Measurements from ENCODE around the gene UGT1A4.

The UGT1A4 gene

GRCh38 chr2:233807966-233808935 is 89.7 kb downstream of the UGT1A4 start:
- no peak for DNase-seq (ENCODE audit: low read depth in 1 of 2, low spot score in 1 of 2)

GRCh38 chr2:233810385-233810784 is 91.8 kb downstream of the UGT1A4 start:
- no peak for DNase-seq (ENCODE audit: low read depth in 1 of 2, low spot score in 1 of 2)

GRCh38 chr2:233811087-233811486 is 92.6 kb downstream of the UGT1A4 start:
- DNase-seq (ENCODE audit: low read depth in 1 of 2, low spot score in 1 of 2), result no peak

GRCh38 chr2:233811732-233812131 is 93.2 kb downstream of the UGT1A4 start:
- no peak for DNase-seq (ENCODE audit: low read depth in 1 of 2, low spot score in 1 of 2)

- no peak for DNase-seq (ENCODE audit: low read depth in 1 of 2, low spot score in 1 of 2)
Observed at GRCh38 chr2:233813236-233814055, 94.9 kb downstream of the UGT1A4 start.

DNA sequence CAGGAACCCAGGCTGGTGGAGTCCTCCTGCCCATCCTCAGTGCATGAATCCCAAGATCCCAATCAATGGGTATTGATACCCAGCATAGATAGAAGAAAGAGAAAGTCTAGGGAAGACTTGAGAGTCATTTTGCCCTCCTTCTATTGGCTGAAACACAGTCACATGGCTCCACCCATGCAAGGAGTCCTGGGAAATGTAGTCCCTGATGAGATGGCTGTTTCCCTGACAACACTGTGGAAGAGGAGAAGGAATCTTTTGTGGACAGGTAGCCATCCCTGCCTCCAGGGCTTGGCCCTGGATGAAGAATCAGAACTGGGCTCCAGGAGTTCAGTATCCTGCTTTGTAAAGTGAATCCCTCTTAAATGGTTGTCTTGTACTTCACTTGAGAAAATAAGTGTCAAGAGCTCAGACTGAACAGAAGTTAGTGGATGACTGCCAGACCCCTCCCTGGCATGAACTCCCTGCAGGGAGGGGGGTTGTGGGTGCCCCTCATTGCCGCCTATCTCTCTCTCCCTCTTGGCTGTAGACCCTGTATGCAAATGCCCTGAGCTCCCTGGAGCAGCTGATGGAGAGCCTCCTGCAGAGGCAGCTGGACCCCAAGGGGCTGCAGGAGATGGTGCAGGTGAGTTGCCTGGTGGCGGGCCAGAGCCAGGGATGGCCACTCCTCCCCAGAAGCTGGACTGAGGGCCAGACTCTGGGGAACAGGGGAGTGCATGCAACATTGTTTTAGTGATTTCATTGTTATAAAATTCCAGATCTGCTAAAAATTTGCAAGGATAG is 95.7 kb downstream of the UGT1A4 start:
- DNase-seq (ENCODE audit: low read depth in 1 of 2, low spot score in 1 of 2), result no peak

GRCh38 chr2:233815861-233816260 is 97.3 kb downstream of the UGT1A4 start:
- DNase-seq (ENCODE audit: low read depth in 1 of 2, low spot score in 1 of 2), result no peak

DNA sequence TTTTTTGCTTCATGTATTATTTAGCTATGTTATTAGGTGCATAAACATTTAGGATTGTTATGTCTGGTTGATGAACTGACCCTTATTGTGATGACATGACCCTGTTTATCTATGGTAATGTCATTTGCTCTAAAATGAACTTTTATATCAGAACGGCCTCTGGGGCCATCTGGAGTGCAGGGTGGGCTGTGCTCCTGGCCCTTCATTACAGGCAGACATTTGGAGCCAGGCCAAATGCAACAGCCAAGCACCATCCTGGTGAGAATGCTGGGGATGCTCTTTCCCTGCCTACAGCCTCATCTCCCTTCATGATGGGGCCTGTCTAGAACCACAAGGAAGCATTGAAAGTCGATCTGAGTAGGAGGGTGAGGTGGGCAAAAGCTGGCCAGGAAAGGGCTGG is 97.8 kb downstream of the UGT1A4 start:
- DNase-seq (ENCODE audit: low read depth in 1 of 2, low spot score in 1 of 2), result no peak

DNA sequence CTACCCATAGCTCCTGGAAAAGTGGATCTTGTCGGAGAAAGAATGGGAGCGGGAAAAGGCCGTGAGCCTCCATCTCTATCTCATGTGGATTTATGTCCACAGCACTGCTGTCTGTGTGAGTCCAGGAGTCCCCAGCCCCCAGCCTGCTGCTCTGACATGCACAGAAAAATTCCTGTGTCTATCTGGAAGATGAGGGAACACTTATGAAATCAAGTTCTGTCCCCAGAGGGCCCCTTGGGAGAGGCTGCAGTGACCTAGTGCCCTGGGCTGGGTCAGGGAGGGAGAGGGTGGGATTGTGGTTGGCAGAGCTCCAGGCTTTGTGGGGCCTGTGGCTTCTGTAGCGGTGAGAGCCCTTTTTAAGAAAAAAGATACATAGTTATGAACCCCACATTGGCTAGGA is 98.2 kb downstream of the UGT1A4 start:
- DNase-seq (ENCODE audit: low read depth in 1 of 2, low spot score in 1 of 2), result no peak

GRCh38 chr2:233817361-233817911 is 98.9 kb downstream of the UGT1A4 start:
- no peak for DNase-seq (ENCODE audit: low read depth in 1 of 2, low spot score in 1 of 2)

GRCh38 chr2:233817995-233818638 is 99.6 kb downstream of the UGT1A4 start:
- no peak for DNase-seq (ENCODE audit: low read depth in 1 of 2, low spot score in 1 of 2)

- no peak for DNase-seq (ENCODE audit: low read depth in 1 of 2, low spot score in 1 of 2)
Observed at GRCh38 chr2:233818639-233819621, 100.4 kb downstream of the UGT1A4 start.

- DNase-seq (ENCODE audit: low read depth in 1 of 2, low spot score in 1 of 2), result no peak
Observed at GRCh38 chr2:233819884-233820773, 101.6 kb downstream of the UGT1A4 start.

DNA sequence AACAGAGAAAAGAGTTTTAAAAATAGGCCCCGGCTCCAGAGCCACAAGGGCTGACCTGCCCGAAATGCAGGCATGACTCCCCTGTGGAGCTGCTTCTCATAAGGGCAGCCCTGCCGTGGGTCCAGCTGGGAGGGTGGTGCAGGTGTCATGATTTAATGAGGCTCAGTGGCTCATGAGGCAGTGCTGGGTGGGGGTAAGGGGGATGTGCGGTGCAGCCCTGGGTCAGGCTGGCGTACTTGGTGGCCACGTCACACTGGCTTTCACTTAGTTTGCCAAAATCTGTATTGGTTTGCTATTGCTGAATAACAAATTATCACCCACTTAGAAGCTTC is 102.2 kb downstream of the UGT1A4 start:
- no peak for DNase-seq (ENCODE audit: low read depth in 1 of 2, low spot score in 1 of 2)

DNA sequence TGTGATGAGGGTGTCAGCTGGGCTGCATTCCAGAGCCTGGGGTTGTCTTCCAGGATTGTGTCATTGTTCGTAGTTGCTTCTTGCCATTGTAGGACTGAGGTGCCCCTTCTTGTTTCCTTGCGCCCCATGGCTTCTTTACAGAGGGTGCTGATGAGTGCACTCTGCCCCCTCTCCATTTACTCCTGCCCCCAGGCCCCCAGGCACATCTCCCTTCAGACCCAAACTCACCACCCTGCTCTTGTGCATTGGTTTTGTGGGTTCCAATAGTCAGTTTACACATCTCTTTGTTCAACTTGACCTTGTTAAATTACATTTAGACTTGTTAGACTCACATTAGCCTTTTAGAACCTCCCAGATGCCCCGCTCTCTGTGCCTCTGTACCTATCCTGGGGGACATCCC is 102.7 kb downstream of the UGT1A4 start:
- DNase-seq (ENCODE audit: low read depth in 1 of 2, low spot score in 1 of 2), result no peak

DNA sequence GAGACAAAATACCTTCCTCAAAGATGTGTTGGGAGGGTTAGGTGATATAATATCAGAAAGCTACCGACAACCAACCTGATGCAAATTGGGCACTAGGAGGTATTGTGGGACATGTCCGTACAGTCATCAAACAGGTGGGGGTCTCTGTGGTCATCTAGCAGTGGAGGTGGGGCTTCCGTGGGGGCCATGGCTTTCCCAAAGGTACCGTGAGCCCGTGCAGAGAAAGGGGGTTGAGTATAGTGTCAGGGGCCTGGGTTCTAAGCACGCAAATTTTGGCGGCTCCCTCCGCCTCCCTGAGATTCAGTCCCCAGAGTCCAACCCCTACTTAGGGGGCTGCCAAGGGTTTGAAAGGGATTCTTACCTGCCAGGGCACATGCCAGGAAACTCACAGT is 103.2 kb downstream of the UGT1A4 start:
- no peak for DNase-seq (ENCODE audit: low read depth in 1 of 2, low spot score in 1 of 2)

- DNase-seq (ENCODE audit: low read depth in 1 of 2, low spot score in 1 of 2), result no peak
Observed at GRCh38 chr2:233822101-233822771, 103.7 kb downstream of the UGT1A4 start.
